DMS153 treated with DMSO at 0.1 percent for 48 hours (cell line): ENCODE data around the gene COG4.
A peak's percentile ranks its signal among the peaks of the same experiment; 100 is the strongest.
"Not testable (repeated sequence)": the region's sequence is repeated elsewhere in the genome, so short reads cannot be mapped to it uniquely, and the experiment has no call there.

ENCODE experiments used
- DNase-seq: peaks from one replicate; lab custom pipeline; 2025; ENCODE audit not compliant: unreplicated experiment; lab: John Stamatoyannopoulos, UW

COG4 gene

DNA sequence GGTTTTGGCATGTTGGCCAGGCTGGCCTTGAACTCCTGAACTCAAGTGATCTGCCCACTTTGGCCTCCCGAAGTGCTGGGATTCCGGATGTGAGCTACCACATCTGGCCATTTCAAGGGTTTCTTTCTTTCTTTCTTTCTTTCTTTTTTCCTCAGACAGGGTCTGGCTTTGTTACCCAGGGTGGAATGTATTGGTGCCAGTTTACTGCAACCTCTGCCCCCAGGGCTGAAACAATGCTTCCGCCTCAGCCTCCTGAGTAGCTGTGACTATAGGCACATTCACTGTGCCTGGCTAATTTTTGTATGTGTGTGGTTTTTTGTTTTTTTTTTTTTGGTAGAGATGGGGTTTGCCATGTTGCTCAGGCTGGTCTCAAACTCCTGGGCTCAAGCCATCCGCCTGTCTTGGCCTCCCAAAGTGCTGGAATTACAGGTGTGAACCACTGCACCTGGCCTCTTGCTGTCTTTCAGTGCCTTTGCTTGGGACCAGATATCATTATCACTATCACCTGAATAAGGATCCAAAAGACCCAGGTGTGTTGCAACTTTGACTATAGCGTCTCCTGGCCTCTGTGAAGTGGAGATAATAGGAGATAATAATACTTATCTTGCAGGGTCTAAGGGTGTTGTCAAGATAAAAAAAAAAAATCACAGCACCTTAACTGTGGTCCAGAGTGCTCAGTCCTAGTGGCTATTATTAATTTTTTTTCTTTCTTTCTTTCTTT lies 65.7 kb downstream of the COG4 start:
- no peak for DNase-seq

GRCh38 chr16:70455910-70456309 lies 67.4 kb downstream of the COG4 start:
- no peak for DNase-seq

DNA sequence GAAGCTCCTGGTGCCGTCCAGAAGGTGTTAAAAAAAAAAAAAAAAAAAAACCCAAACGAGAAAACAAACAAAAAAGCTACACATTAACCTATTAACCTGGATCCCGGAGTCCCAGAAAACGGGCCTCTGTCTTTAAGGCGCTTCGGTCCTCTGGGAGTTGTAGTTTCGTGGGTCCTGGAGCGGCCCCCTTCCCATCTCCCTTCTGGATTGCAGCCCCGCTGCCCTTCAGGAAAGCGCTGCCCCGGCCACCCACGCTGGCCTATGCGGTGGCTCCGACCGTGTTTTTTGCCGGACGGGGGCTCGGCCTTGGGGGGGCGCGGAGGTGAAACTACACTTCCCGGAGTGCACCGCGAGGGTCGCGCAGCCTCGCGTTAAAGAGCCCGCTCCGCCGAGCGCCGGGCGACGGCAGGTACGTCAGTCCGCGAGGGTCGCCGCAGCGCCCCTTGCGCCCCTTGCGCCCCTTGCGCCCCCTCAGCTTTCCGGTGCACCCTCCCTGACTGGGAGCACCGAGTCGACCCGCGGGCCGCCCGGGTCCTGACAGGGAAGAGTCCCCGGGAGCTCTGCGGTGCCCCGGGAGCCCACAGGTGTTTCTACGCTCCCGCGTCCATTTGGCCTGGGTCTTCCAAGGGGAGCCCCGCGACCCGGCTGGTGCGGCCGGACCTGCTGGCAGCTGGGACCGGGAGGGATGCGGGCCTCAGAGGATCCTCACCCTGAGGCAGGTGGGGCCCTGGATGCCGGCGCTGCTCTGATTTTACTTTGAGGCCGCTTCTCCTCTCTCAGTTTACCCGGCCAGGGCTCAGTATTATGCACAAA lies 68.9 kb downstream of the COG4 start, which contains the start of gene FCSK:
Gene FCSK, plus strand, starts transcription at position 374 of the 813 bp plus-strand sequence. CDS start 8,596 bp downstream, outside the sequence.
- DNase-seq: peak; percentile 54

GRCh38 chr16:70453892-70454221 lies 69.5 kb downstream of the COG4 start:
- peak; percentile 54 for DNase-seq

- DNase-seq: no peak
Observed at GRCh38 chr16:70453117-70453891, 70.0 kb downstream of the COG4 start.

GRCh38 chr16:70451004-70451340 lies 72.4 kb downstream of the COG4 start:
- DNase-seq: not testable (repeated sequence)

DNA sequence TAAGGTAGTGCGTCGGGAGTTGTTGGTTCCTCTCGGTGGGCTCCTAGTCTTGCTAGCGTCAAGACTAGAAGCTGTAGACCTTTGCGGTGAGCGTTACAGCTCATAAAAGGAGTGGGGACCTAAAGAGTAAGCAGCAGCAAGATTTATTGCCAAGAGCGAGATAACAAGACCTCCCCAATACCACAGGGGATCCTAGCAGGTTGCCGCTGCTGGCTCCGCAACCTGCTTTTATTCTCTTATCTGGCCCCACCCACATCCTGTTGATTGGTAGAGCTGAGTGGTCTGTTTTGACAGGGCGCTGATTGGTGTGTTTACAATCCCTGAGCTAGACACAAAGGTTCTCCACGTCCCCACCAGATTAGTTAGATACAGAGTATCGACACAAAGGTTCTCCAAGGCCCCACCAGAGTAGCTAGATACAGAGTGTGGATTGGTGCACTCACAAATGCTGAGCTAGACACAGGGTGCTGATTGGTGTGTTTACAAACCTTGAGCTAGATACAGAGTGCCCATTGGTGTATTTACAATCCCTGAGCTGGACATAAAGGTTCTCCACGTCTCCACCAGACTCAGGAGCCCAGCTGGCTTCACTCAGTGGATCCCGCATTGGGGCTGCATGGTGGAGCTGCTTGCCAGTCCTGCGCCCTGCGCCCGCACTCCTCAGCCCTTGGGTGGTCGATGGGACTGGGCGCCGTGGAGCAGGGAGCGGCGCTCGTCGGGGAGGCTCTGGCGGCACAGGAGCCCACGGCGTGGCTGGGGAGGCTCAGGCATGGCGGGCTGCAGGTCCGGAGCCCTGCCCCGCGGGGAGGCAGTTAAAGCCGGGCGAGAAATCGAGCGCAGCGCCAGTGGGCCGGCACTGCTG lies 73.0 kb downstream of the COG4 start:
- not testable (repeated sequence) for DNase-seq

- no peak for DNase-seq
Observed at GRCh38 chr16:70448075-70448474, 75.3 kb downstream of the COG4 start.

DNA sequence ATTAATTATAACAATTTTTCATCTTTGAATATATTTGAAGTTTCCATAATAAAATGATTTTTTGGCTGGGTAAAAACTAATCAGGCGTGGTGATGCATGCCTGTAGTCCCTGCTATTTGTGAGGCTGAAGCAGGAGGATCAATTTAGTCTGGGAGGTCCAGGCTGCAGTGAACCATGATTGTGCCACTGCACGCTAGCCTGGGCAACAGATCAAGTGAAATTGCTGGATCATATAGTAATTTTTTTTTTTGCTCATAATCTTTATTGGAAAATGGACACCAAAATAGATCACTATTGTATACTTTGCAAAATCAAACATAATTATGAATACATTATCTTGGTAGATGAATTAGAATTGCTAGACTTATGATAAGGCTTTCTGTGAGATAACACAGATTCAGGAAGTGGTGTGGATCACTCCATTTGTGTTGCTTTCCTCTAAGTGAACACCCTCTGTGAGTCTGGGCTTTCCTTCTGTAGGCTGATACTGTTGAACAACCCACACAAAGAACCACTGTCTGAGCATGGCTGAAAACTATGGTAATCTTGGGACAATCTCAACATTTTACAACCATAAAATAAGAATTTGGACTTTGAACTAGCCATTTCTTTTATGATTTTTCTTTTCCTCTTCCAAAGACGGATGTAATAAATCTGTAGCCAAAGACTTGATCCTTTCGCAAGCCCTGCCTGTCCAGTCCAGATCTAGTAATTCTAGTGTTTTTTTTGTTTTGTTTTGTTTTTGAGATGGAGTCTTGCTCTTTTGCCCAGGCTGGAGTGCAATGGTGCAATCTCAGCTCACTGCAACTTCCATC lies 78.9 kb downstream of the COG4 start:
- no peak for DNase-seq

- DNase-seq: no peak
Observed at GRCh38 chr16:70442344-70442743, 81.0 kb downstream of the COG4 start.

- no peak for DNase-seq
Observed at GRCh38 chr16:70441406-70441990, 81.9 kb downstream of the COG4 start.

DNA sequence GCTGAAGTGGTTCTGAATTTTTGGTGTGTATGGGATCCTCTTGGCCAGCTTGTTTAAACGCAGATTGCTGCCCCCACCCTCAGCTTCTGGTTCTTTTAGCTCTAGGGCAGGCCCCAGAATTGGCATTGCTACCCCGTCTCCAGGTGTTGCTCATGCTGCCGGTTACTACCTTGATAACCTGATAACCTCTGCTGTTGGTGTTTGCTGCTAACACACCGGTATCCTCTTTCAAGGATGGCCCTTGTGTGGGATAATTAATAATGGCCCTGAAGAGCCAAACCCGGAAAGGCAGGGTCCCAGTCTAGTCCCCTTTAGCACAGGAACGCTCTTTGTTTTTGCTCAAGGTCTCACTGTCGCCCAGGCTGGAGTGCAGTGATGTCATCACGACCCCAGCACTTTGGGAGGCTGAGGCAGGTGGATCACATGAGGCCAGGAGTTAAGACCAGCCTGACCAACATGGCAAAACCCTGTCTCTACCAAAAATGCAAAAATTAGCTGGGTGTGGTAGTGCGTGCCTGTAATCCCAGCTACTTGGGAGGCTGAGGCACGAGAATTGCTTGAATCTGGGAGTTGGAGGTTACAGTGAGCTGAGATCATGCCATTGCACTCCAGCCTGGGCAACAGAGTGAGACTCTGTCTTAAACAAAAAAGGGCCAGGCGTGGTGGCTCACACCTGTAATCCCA lies 83.2 kb downstream of the COG4 start:
- DNase-seq: no peak

GRCh38 chr16:70438969-70439862 lies 84.1 kb downstream of the COG4 start, which contains the start of gene ST3GAL2:
ST3GAL2 (minus strand) TSS chr16:70439100; CDS start chr16:70398530, 40,570 bp downstream.
- peak; percentile 78 for DNase-seq

GRCh38 chr16:70438585-70438968 lies 84.8 kb downstream of the COG4 start:
- no peak for DNase-seq

GRCh38 chr16:70437582-70438557 lies 85.5 kb downstream of the COG4 start:
- DNase-seq: no peak

DNA sequence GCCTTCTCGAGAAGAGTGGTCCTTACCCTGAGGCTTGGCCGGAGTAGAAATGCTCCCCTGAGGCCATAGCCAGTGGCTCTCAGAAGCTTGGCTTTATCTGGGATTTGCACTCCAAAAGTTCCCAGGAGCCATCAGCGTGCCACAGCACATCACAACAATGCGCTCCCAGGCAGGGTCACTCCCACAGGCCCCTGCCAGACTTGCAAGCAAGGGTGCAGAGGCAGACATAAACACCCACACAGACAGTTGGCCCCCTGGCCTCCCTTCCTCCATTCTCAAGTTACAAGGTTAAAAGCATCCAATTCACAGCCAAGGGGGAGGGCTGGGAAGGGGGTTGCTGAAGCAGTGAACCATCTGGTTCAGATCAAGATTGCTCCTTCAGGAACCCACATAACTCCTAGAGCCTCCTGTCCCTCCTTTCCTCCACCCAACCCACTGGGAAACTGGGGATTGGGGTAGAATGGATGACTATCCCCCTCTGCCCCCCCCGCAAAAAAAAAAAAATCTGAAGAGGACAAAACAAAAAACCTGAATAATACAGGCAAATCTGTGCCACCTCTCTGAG lies 86.3 kb downstream of the COG4 start:
- no peak for DNase-seq
